GM15510 (cell line): Measurements from ENCODE around the gene BRCA2.

Source experiments
- POLR2A ChIP-seq: IDR thresholded peaks from 3 replicates; pipeline ENCODE4 v1.6.1; 2011; ENCODE audit warnings: borderline replicate concordance; ENCODE audit not compliant: insufficient read length; ENCODE audit errors: extremely low read depth

BRCA2 gene

GRCh38 chr13:32408296-32409000 is 93.1 kb downstream of the BRCA2 start:
- no peak for TF ChIP-seq POLR2A

- TF ChIP-seq POLR2A, result no peak
Observed at GRCh38 chr13:32409001-32409313, 93.6 kb downstream of the BRCA2 start.

GRCh38 chr13:32409561-32410421 is 94.5 kb downstream of the BRCA2 start:
- no peak for TF ChIP-seq POLR2A

GRCh38 chr13:32413284-32413683 is 98.0 kb downstream of the BRCA2 start:
- TF ChIP-seq POLR2A, result no peak

- no peak for TF ChIP-seq POLR2A
Observed at GRCh38 chr13:32414580-32414979, 99.3 kb downstream of the BRCA2 start.

GRCh38 chr13:32415019-32415418 is 99.7 kb downstream of the BRCA2 start:
- TF ChIP-seq POLR2A, result no peak

- no peak for TF ChIP-seq POLR2A
Observed at GRCh38 chr13:32417995-32418394, 102.7 kb downstream of the BRCA2 start.

- no peak for TF ChIP-seq POLR2A
Observed at GRCh38 chr13:32419862-32420261, 104.6 kb downstream of the BRCA2 start.

GRCh38 chr13:32423592-32423991 is 108.3 kb downstream of the BRCA2 start:
- TF ChIP-seq POLR2A, result no peak

- TF ChIP-seq POLR2A, result no peak
Observed at GRCh38 chr13:32425158-32425557, 109.8 kb downstream of the BRCA2 start.

GRCh38 chr13:32426191-32426989 is 111.1 kb downstream of the BRCA2 start:
- TF ChIP-seq POLR2A, result peak; percentile 20

- TF ChIP-seq POLR2A, result peak; percentile 16
Observed at GRCh38 chr13:32426990-32427851, 111.9 kb downstream of the BRCA2 start.

- TF ChIP-seq POLR2A, result peak; percentile 91
Observed at GRCh38 chr13:32427852-32428580, 112.7 kb downstream of the BRCA2 start, which contains the start of gene N4BP2L1. Gene N4BP2L1, minus strand, starts transcription at chr13:32428130. Its CDS starts 48 bp downstream, at chr13:32428082.
